Activated CD4-positive, alpha-beta memory T cell treated with anti-CD3 and anti-CD28 coated beads, Interleukin-2, amount 10 ng/mL, durations not matched to agents 7 days and 5 days (primary cell): ENCODE measurements around the gene DSC3. TPM values are rescaled to one million over a fixed set of nuclear protein-coding genes. Genes with fewer than 3 reads are reported as not detected.

ENCODE experiments used
- CTCF ChIA-PET: fragments of 350-600 bp; sonication (Branson Sonifier 250); formaldehyde crosslinking; loops from one replicate; lab custom pipeline; 2021; ENCODE audit warnings: antibody characterized with exemption, inconsistent platforms; lab: Charles Lee
- POLR2A ChIA-PET: fragments of 350-600 bp; sonication (Branson Sonifier 250); formaldehyde crosslinking; loops from one replicate; lab custom pipeline; 2021; ENCODE audit warnings: antibody characterized with exemption; lab: Charles Lee
- DNase-seq: peaks from one replicate; pipeline ENCODE4 v3.0.0-alpha.2; 2020
- H3K27ac Mint-ChIP-seq: one replicate; pipeline ENCODE4 v1.8.0; 2021; ENCODE audit warnings: mild to moderate bottlenecking, mixed read lengths
- H3K27me3 Mint-ChIP-seq: one replicate; pipeline ENCODE4 v1.8.0; 2021; ENCODE audit warnings: mixed read lengths
- H3K36me3 Mint-ChIP-seq: one replicate; pipeline ENCODE4 v1.8.0; 2021; ENCODE audit warnings: low read depth, mixed read lengths
- H3K4me1 Mint-ChIP-seq: one replicate; pipeline ENCODE4 v1.8.0; 2021; ENCODE audit warnings: mixed read lengths
- H3K4me3 Mint-ChIP-seq: one replicate; pipeline ENCODE4 v1.8.0; 2021; ENCODE audit warnings: mild to moderate bottlenecking, mixed read lengths
- H3K9me3 Mint-ChIP-seq: one replicate; pipeline ENCODE4 v1.8.0; 2021; ENCODE audit warnings: mixed read lengths
- total RNA-seq, 2 experiments: library from RNA; stranded (reverse); gene quantifications; one replicate each; pipeline ENCODE4 v1.2.3, GENCODE V29; 2021

DSC3 gene
- not detected for total RNA-seq

- Mint-ChIP-seq H3K4me1 (no peaks in the 10 kb centered on the region), H3K27ac (peak within 1 kb of the TSS; percentile 40), H3K36me3 (no peaks in the 10 kb centered on the region), H3K4me3 (no peak within 1 kb of the TSS), H3K9me3 (peaks cover 2% of the 10 kb centered on the region), H3K27me3 (peaks cover 23% of the 10 kb centered on the region)
- ChIA-PET POLR2A (no interaction called here), CTCF (no interaction called here)
- DNase-seq, result no peak
These were observed at the start of gene DSC3 for GRCh38 chr18:31042406-31043181. Gene DSC3, minus strand, starts transcription at chr18:31042742. Its CDS starts 82 bp downstream, at chr18:31042660.

- Mint-ChIP-seq H3K4me1 (no peaks in the 10 kb centered on the region), H3K4me3 (no peak overlapping the region), H3K27ac (no peak overlapping the region), H3K9me3 (no peaks in the 10 kb centered on the region), H3K36me3 (no peaks in the 10 kb centered on the region), H3K27me3 (no peaks in the 10 kb centered on the region)
- CTCF ChIA-PET, result no interaction called here
- DNase-seq, result no peak
- POLR2A ChIA-PET, result no interaction called here
These were observed 48.8 kb upstream of the DSC3 start for GRCh38 chr18:31091350-31091749.

GRCh38 chr18:31088532-31088931, 46.0 kb upstream of the DSC3 start:
- CTCF ChIA-PET, result no interaction called here
- Mint-ChIP-seq H3K9me3 (no peaks in the 10 kb centered on the region), H3K4me3 (no peak overlapping the region), H3K36me3 (no peaks in the 10 kb centered on the region), H3K27me3 (no peaks in the 10 kb centered on the region), H3K27ac (no peak overlapping the region), H3K4me1 (no peaks in the 10 kb centered on the region)
- POLR2A ChIA-PET, result no interaction called here
- no peak for DNase-seq

GRCh38 chr18:31079973-31080372, 37.4 kb upstream of the DSC3 start:
- H3K36me3 Mint-ChIP-seq, result no peaks in the 10 kb centered on the region
- H3K27ac Mint-ChIP-seq, result no peak overlapping the region
- no peaks in the 10 kb centered on the region for H3K4me1 Mint-ChIP-seq
- ChIA-PET POLR2A (no interaction called here), CTCF (no interaction called here)
- H3K4me3 Mint-ChIP-seq, result no peak overlapping the region
- H3K9me3 Mint-ChIP-seq, result peaks cover 4% of the 10 kb centered on the region
- no peak for DNase-seq
- no peaks in the 10 kb centered on the region for H3K27me3 Mint-ChIP-seq

GRCh38 chr18:31077878-31078277, 35.3 kb upstream of the DSC3 start:
- DNase-seq, result no peak
- ChIA-PET POLR2A (no interaction called here), CTCF (no interaction called here)
- H3K27ac Mint-ChIP-seq, result no peak overlapping the region
- peaks cover 10% of the 10 kb centered on the region for H3K9me3 Mint-ChIP-seq
- no peaks in the 10 kb centered on the region for H3K27me3 Mint-ChIP-seq
- no peaks in the 10 kb centered on the region for H3K36me3 Mint-ChIP-seq
- H3K4me3 Mint-ChIP-seq, result no peak overlapping the region
- H3K4me1 Mint-ChIP-seq, result no peaks in the 10 kb centered on the region

- Mint-ChIP-seq H3K27ac (no peak overlapping the region), H3K27me3 (no peaks in the 10 kb centered on the region), H3K4me3 (no peak overlapping the region), H3K4me1 (no peaks in the 10 kb centered on the region), H3K9me3 (peaks cover 10% of the 10 kb centered on the region), H3K36me3 (no peaks in the 10 kb centered on the region)
- ChIA-PET CTCF (no interaction called here), POLR2A (no interaction called here)
- DNase-seq, result no peak
These were observed 29.6 kb upstream of the DSC3 start for GRCh38 chr18:31072175-31072574.

GRCh38 chr18:31070206-31070605, 27.7 kb upstream of the DSC3 start:
- H3K27me3 Mint-ChIP-seq, result no peaks in the 10 kb centered on the region
- no peak overlapping the region for H3K4me3 Mint-ChIP-seq
- H3K4me1 Mint-ChIP-seq, result no peaks in the 10 kb centered on the region
- no peak for DNase-seq
- H3K36me3 Mint-ChIP-seq, result no peaks in the 10 kb centered on the region
- ChIA-PET CTCF (no interaction called here), POLR2A (no interaction called here)
- H3K27ac Mint-ChIP-seq, result no peak overlapping the region
- peaks cover 6% of the 10 kb centered on the region for H3K9me3 Mint-ChIP-seq

GRCh38 chr18:31066266-31066665, 23.7 kb upstream of the DSC3 start:
- no peaks in the 10 kb centered on the region for H3K27me3 Mint-ChIP-seq
- H3K4me3 Mint-ChIP-seq, result no peak overlapping the region
- DNase-seq, result no peak
- H3K36me3 Mint-ChIP-seq, result no peaks in the 10 kb centered on the region
- H3K27ac Mint-ChIP-seq, result no peak overlapping the region
- CTCF ChIA-PET, result no interaction called here
- POLR2A ChIA-PET, result no interaction called here
- no peaks in the 10 kb centered on the region for H3K9me3 Mint-ChIP-seq
- no peaks in the 10 kb centered on the region for H3K4me1 Mint-ChIP-seq

- Mint-ChIP-seq H3K27ac (no peak overlapping the region), H3K9me3 (no peaks in the 10 kb centered on the region)
- DNase-seq, result no peak
These were observed 22.7 kb upstream of the DSC3 start for GRCh38 chr18:31065036-31065773.

GRCh38 chr18:31064130-31064529, 21.6 kb upstream of the DSC3 start:
- H3K4me1 Mint-ChIP-seq, result no peaks in the 10 kb centered on the region
- no peaks in the 10 kb centered on the region for H3K36me3 Mint-ChIP-seq
- no peak overlapping the region for H3K27ac Mint-ChIP-seq
- ChIA-PET CTCF (no interaction called here), POLR2A (no interaction called here)
- H3K4me3 Mint-ChIP-seq, result no peak overlapping the region
- H3K9me3 Mint-ChIP-seq, result no peaks in the 10 kb centered on the region
- no peak for DNase-seq
- no peaks in the 10 kb centered on the region for H3K27me3 Mint-ChIP-seq

More at GRCh38 chr18:31065036-31065773, 22.7 kb upstream of the DSC3 start:
- no peaks in the 10 kb centered on the region for H3K36me3 Mint-ChIP-seq
- POLR2A ChIA-PET, result no interaction called here
- no peaks in the 10 kb centered on the region for H3K27me3 Mint-ChIP-seq
- H3K4me3 Mint-ChIP-seq, result no peak overlapping the region
- CTCF ChIA-PET, result no interaction called here
- no peaks in the 10 kb centered on the region for H3K4me1 Mint-ChIP-seq

- no peak overlapping the region for H3K27ac Mint-ChIP-seq
- H3K27me3 Mint-ChIP-seq, result no peaks in the 10 kb centered on the region
- H3K4me3 Mint-ChIP-seq, result no peak overlapping the region
- DNase-seq, result no peak
- no peaks in the 10 kb centered on the region for H3K9me3 Mint-ChIP-seq
- CTCF ChIA-PET, result no interaction called here
- no peaks in the 10 kb centered on the region for H3K36me3 Mint-ChIP-seq
- H3K4me1 Mint-ChIP-seq, result no peaks in the 10 kb centered on the region
- POLR2A ChIA-PET, result no interaction called here
These were observed 19.4 kb upstream of the DSC3 start for GRCh38 chr18:31061945-31062344.

- no peak for DNase-seq
- Mint-ChIP-seq H3K4me1 (no peaks in the 10 kb centered on the region), H3K9me3 (peaks cover 2% of the 10 kb centered on the region), H3K36me3 (no peaks in the 10 kb centered on the region), H3K4me3 (no peak overlapping the region), H3K27ac (no peak overlapping the region), H3K27me3 (no peaks in the 10 kb centered on the region)
- ChIA-PET POLR2A (no interaction called here), CTCF (no interaction called here)
These were observed 16.4 kb upstream of the DSC3 start for GRCh38 chr18:31058897-31059296.

GRCh38 chr18:31057917-31058316, 15.4 kb upstream of the DSC3 start:
- H3K9me3 Mint-ChIP-seq, result peaks cover 5% of the 10 kb centered on the region
- H3K27me3 Mint-ChIP-seq, result no peaks in the 10 kb centered on the region
- no peak overlapping the region for H3K4me3 Mint-ChIP-seq

GRCh38 chr18:31057051-31057450, 14.5 kb upstream of the DSC3 start:
- Mint-ChIP-seq H3K27ac (no peak overlapping the region), H3K36me3 (no peaks in the 10 kb centered on the region), H3K27me3 (no peaks in the 10 kb centered on the region), H3K4me1 (no peaks in the 10 kb centered on the region), H3K4me3 (no peak overlapping the region), H3K9me3 (peaks cover 9% of the 10 kb centered on the region)
- POLR2A ChIA-PET, result no interaction called here
- CTCF ChIA-PET, result no interaction called here
- DNase-seq, result no peak

More at GRCh38 chr18:31057917-31058316, 15.4 kb upstream of the DSC3 start:
- CTCF ChIA-PET, result no interaction called here
- POLR2A ChIA-PET, result no interaction called here
- H3K4me1 Mint-ChIP-seq, result no peaks in the 10 kb centered on the region
- no peak for DNase-seq
- no peaks in the 10 kb centered on the region for H3K36me3 Mint-ChIP-seq
- no peak overlapping the region for H3K27ac Mint-ChIP-seq
